Astrocyte of the spinal cord (primary cell): ENCODE data around the gene ZNF236.
"Not testable (repeated sequence)": the region's sequence is repeated elsewhere in the genome, so short reads cannot be mapped to it uniquely, and the experiment has no call there.

Experiments
- DNase-seq: peaks from one replicate; pipeline ENCODE4 v3.0.0; 2011; ENCODE audit warnings: low read depth, low spot score
- H3K4me3 ChIP-seq: 2 replicates; pipeline ENCODE4 v1.5.1; 2011; ENCODE audit warnings: low read depth, mild to moderate bottlenecking, low read length, moderate library complexity
- in situ Hi-C: cut with HindIII; loops from 2 replicates; pipeline ENCODE4 v1.10.0; 2017; ENCODE audit warnings: low sequenced_read_pairs
- TF ChIP-seq, protein P1 (sequence below): IDR thresholded peaks from 2 replicates; pipeline ENCODE4 v1.5.1; 2012; ENCODE audit warnings: low read depth, mild to moderate bottlenecking, low read length, inconsistent platforms

The ZNF236 gene

DNA sequence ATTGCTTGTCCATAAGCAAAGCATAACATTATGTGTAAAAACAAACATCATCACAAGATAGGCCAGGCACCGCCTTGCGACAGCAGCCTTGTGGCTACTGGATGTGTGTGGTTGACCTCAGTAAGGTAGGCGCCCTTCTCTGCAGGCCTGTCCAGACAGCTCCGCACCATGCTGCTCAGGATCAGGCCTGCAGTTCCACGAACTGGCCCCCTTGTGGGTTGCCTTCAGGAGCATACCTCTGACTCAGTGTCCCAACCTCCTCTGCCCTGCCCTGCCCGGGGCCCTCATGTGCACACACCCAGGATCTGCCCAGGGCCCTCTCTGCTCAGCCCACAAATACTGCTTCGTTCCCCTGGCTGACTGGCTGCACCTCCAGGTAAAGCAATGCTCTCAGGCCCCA, 16.1 kb upstream of the ZNF236 start:
- in situ Hi-C loops = no loop called here
- DNase-seq = no peak
- H3K4me3 ChIP-seq = no peak overlapping the region
- TF ChIP-seq, protein P1, sequence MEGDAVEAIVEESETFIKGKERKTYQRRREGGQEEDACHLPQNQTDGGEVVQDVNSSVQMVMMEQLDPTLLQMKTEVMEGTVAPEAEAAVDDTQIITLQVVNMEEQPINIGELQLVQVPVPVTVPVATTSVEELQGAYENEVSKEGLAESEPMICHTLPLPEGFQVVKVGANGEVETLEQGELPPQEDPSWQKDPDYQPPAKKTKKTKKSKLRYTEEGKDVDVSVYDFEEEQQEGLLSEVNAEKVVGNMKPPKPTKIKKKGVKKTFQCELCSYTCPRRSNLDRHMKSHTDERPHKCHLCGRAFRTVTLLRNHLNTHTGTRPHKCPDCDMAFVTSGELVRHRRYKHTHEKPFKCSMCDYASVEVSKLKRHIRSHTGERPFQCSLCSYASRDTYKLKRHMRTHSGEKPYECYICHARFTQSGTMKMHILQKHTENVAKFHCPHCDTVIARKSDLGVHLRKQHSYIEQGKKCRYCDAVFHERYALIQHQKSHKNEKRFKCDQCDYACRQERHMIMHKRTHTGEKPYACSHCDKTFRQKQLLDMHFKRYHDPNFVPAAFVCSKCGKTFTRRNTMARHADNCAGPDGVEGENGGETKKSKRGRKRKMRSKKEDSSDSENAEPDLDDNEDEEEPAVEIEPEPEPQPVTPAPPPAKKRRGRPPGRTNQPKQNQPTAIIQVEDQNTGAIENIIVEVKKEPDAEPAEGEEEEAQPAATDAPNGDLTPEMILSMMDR = no peak

DNA sequence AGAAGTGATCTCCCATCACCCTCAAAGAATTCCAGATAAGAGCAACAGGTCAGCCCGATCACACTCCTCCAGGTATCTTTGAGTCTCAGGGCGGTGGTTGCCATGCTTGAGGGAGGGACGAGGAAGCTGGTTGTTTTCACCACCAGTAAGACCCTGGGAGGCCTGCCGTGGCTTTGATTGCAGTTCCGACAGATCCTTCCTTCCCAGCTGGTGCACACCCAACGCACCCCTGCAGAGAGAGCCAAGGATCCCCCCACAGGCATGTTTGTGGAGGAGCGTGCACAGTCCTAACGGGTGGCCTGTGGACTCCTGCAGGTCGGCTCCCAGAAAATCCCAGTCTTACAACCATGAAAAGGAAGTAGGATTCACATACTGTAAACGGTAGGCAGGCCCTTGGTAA, 13.8 kb upstream of the ZNF236 start:
- DNase-seq = no peak
- in situ Hi-C loops = no loop called here
- TF ChIP-seq, protein P1 = no peak
- H3K4me3 ChIP-seq = no peak overlapping the region

DNA sequence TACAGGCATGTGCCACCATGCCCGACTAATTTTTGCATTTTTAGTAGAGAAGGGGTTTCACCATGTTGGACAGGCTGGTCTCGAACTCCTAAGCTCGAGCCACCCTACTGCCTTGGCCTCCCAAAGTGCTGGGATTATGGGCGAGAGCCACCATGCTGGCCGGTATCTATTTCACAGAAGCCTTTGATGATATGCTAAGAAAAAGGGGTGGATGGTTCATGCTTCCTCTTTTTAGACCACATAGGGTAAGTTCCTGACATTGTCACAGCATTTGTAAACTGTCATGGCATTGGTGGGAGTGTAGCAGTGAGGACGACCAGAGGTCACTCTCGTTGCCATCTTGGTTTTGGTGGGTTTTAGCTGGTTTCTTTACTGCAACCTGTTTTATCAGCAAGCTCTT, 10.8 kb upstream of the ZNF236 start:
- in situ Hi-C loops, H3K4me3 ChIP-seq, DNase-seq: not testable (repeated sequence)

DNA sequence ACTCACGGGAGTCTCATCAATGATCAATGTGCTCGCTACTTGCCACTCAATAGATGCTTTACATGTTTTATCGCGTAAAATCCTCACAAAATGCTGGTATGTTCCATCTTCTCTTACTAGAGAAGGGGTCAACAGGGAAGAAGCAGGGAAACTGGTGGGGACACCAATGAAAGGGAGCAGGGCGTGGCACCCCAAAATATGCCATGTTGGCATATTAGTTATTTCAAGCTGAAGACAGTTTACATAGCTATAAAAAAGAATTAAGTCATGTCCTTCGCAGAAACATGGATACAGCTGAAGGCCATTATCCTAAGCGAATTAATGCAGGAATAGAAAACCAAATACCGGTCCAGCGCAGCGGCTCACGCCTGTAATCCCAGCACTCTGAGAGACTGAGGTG, 8.1 kb upstream of the ZNF236 start:
- TF ChIP-seq, protein P1 = no peak
- no peak overlapping the region for H3K4me3 ChIP-seq
- no peak for DNase-seq
- in situ Hi-C loops = no loop called here

DNA sequence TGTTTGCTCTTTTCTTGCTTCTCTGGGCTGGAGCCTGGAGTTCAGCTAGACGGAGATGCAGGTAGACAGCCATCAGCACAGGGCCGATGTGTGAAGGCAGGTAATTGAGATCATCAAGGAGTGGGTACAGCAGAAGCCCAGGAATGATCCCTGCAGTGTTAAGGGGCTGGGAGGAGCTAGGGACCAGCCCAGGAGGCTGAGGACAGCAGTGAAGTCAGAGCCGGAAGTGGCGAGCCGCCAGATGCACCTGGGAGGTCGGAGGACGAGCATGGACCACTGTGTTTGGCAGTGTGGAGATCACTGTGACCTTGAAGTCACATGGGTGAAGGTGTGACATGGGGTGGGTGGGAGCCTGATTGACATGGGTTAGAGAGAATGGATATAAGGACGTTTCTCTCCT, 6.2 kb upstream of the ZNF236 start:
- no peak for DNase-seq
- in situ Hi-C loops = no loop called here
- no peak overlapping the region for H3K4me3 ChIP-seq
- TF ChIP-seq, protein P1 = no peak

DNA sequence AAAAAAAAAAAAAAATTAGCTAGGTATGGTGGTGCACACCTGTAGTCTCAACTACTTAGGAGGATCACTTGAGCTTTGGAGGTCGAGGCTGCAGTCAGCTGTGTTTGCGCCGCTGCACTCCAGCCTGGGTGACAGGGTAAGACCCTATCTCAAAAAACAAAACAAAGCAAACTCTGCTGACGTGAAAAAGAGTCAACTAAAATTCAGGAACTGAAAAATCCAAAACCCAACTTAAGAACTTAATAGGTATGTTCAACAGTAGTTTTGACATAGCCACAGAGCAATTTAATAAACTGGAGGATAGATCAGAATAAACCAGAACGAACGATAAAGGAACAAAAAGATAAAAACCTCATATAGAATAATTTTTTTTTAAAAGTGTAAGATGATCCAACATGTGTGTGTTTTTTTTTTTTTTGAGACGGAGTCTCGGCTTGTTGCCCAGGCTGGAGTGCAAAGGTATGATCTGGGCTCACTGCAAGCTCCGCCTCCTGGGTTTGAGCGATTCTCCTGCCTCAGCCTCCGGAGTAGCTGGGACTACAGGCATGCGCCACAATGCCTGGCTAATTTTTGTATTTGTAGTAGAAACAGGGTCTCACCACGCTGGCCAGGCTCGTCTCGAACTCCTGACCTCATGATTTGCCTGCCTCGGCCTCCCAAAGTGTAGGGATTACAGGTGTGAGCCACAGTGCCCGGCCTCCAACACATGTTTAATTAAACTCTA, 4.3 kb upstream of the ZNF236 start:
- H3K4me3 ChIP-seq = no peak overlapping the region
- in situ Hi-C loops = no loop called here
- TF ChIP-seq, protein P1 = no peak
- DNase-seq = no peak

DNA sequence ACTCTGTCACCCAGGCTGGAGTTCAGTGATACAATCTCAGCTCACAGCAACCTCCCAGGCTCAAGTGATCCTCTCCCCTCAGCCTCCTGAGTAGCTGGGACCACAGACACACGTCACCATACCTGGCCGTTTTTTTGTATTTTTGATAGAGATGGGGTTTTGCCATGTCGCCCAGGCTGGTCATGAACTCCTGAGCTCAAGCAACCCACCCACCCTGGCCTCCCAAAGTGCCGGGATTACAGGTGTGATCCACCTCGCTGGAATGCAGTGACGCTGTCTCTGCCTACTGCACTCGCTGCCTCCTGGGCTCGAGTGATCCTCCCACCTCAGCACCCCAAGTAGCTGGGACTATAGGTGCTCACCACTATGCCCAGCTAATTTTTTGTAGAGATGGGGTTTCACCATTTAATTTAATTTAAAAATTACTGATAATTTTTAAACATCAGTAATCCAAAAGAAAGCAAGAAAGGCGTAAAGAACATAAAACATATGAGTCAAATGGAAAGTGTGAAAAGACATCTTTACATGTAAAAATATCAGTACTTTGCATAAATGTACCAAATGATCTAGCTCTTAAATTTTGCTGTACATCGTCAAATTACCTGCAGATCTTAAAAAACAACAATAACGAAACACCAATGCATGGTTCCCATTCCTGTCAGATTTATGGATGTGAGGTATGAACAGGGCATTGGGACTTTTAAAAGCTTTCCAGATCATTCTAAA, 2.8 kb upstream of the ZNF236 start:
- no peak for DNase-seq
- in situ Hi-C loops = no loop called here
- H3K4me3 ChIP-seq = no peak overlapping the region
- TF ChIP-seq, protein P1 = no peak
